DMS153 treated with DMSO at 0.1 percent for 48 hours (cell line): ENCODE measurements around the gene IQCB1.
A peak's percentile ranks its signal among the peaks of the same experiment; 100 is the strongest.
"Not testable (repeated sequence)": the region's sequence is repeated elsewhere in the genome, so short reads cannot be mapped to it uniquely, and the experiment has no call there.

Experiments
- DNase-seq: peaks from one replicate; lab custom pipeline; 2025; ENCODE audit not compliant: unreplicated experiment; lab: John Stamatoyannopoulos, UW

IQCB1 gene

DNA sequence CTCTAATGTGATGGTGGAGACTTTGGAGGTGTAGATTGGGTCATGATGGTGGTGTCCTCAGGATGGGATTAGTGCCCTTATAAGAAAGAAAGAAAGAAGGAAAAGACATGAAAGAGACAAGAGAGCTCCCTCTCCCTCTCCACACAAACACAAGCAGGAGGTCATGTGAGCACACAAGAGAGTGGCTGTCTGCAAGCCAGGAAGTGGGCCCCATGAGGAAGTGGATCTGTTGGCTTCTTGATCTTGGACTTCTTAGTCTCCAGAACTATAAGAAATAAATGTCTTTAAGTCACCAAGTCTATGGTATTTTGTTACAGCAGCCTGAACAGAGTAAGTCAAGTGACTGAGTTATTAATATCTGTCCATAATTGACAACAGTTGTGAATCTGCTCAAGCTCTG, 17.1 kb downstream of the IQCB1 start:
- DNase-seq, result no peak

GRCh38 chr3:121809249-121809648, 25.6 kb downstream of the IQCB1 start:
- DNase-seq, result no peak

DNA sequence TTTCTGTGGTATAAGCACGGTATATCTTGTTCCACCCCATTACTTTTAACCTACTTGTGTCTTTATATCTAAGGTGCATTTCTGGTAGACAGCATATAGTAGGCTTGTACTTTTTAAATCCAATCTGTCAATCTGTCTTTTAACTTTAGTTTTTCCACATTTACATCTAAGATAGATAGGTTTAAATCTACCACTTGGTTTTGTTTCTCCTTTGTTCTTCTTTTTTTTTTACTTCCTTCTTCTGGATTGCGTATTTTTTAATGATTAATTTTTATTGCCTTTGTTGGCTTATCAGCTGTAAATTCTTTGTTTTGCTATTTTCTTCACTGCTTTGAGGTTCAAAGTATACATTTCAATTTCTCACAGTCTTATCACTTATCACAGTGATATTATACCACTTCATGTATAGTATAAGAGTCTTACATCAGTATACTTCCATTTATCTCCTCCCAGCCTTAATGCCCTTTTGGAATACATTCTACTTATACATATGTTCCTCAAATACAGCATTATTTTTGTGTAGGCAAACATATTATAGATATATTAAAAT, 31.0 kb downstream of the IQCB1 start:
- no peak for DNase-seq

DNA sequence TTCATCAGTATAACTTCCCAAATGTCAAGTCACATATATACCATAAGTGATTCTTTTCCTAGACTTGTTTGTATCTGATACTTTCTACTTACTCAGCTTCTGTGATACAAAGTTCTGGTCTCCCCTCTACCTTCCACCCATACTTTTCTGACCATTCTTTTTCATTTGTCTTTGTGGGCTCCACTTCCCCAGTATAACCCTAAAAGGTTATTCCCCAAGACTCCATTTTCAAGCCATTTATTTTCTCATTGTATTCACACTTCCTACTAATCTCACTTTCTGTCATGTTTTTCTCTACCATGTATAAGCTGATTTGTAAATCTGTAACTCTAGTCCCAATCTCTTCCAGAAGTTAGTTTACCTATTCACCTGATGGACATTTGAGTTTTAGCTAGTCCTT, 34.0 kb downstream of the IQCB1 start:
- no peak for DNase-seq

- peak; percentile 9 for DNase-seq
These were observed 37.9 kb downstream of the IQCB1 start for GRCh38 chr3:121796970-121797369.

DNA sequence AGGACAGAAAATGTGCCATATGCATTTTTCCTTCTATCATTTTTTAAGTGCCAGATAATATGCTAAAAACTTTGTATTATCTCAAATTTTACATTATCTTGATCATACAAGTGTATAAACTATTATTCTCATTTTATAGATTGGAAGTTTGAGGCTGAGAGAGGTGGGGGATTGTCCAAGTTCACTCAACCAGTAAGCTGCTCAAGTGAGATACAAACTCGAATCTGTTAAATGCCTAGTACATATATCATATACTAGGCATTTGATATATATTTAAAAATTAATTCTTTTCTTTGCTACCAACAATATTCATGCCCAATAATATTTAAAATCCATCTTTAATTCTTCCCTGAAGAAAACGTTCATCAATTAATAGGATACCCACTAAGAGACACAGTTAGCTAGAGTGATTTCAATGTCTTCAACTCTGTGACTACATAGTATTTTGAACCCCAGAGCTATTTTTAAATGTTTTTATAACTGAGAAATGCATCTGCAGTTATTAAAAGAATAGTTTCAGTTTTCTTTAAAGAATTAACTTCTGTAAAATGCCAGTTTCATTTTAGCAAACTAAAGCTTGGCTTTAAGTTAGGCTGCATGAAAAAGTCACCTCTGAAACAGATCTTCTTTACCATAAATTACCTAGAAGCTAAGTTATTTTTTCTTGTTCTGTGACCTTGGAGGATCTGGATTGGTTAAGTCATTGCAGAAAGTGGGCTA, 40.4 kb downstream of the IQCB1 start:
- DNase-seq, result no peak

- DNase-seq, result no peak
These were observed 41.8 kb downstream of the IQCB1 start for GRCh38 chr3:121793078-121793477.

DNA sequence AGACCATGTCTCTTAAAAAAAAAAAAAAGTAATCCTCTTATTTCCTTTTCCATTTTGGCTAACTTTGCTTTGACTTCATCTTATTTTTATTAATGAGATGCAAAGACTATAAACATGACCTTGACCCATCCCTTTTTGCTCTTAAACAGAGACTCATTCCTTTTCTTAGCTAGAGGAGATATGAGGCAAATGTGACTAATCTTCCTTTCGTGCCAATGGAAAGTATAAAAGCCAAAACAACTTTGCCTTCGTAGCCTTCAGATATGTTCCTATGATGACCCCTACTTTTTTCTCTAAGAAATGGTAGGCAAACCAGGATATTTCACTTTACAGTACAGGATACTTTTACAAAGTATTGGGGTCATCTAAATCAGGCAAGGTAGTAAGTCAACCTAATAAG, 48.4 kb downstream of the IQCB1 start:
- no peak for DNase-seq

GRCh38 chr3:121782784-121783183, 52.1 kb downstream of the IQCB1 start:
- not testable (repeated sequence) for DNase-seq

- no peak for DNase-seq
These were observed 53.2 kb downstream of the IQCB1 start for GRCh38 chr3:121781611-121782010.

DNA sequence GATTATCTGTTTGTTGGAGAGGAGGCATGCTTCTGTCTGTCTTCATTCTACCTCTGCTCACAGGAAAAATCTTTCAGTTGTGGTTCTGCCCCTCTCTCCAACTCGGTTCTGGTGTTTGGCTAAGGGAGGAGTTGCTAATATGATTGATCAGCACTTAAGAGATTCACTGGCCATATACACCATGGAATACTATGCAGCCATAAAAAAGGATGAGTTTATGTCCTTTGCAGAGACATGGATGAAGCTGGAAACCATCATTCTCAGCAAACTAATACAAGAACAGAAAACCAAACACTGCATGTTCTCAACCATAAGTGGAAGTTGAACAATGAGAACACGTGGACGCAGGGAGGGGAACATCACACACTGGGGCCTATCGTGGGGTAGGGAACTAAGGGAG, 59.8 kb downstream of the IQCB1 start:
- not testable (repeated sequence) for DNase-seq

DNA sequence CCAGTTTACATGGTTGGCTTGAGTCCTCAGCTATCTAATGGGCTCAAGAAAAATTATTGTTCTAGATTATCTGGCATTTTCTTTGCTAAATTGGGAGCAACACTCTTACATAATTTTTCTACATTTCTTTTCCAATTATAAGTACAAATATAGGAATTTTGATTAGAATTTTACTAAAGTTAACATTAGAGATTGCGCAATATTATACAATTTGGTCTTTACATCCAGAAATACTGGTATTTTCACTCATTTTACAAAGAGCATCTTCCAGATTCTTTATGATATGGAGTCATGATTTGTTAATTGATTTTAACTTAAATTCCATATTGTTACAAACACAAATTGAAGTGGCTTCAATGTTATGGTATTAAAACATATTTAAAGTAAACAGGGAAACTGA, 65.6 kb downstream of the IQCB1 start:
- no peak for DNase-seq

DNA sequence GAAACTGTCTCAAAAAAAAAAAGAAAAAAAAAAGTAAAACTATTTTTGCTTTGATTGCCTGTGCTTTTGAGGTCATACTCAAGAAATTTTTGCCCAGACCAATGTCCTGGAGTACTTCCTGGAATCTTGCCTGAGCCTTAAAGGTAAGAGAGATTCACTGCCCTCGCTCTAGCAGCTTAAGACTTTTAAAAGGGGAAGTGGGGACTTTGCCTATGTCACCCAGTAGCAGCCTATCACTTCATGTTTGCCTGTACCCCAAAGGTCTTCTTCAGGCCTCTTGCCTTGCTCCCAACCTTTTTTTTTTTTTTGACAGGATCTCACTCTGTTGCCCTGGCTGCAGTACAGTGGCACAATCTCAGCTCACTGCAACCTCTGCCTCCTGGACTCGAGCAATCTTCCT, 66.4 kb downstream of the IQCB1 start:
- no peak for DNase-seq

DNA sequence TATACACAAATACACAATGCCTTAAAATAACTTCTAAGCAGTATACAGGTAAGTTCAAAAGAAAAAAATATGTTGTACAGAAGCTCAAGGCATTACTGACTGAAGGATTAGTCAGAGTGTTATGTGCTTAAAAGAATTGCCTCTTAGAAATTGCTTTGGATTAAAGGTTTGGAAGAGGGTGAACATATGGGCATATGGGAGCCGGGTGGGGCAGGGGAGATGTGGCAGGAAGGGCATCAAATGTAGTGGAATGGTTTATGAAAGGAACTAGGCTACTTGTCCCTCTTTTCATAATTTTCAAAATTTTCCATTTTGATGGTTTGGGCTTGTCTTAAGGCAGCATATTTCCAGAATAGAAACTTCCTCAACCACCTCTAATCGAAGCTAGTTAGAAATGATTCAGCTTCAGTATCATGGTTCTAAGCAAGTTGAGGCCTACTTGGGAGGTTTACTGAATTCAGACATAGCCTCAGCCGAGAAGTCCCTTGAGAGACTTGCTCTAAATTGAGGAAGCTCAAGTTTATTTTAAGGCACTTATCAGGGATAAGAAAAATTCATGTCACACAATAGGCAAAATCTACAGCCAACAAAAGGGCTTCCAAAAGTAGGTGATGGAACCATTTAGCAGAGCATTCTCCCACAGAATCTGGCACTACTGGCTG, 75.2 kb downstream of the IQCB1 start:
- no peak for DNase-seq

DNA sequence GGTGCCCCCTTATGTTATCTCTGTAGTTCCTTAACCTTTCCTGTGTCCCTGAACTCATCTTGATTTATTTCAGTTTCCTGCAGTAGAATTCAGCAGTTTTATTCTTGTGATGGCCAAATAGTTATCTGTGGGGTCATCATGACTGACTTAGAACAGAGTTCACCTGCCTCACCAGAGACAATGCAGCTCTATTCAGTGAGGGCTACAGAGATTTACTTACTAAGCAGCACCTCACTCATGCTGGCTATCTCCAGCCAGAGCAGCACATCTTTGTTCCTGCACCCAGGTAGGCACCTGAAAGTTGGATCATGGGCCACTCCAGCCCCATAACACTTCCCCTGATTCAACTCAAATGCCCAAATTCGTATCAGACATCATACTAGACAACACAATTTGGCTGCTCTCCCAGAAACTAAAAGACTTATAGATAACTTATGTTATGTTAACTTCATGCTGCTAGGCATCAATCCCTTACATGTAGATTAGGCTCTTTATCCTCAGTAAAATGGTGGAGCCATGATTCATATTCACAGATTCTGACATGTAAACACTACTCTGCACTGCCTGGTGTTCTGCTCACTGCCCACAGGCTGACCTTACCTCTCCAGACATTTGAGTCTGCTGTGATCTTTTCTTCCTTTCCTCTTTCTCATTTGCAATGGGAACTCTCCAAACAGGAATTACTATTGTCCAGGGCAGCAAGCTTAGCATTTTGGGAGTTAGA, 76.0 kb downstream of the IQCB1 start:
- DNase-seq, result no peak

- DNase-seq, result no peak
These were observed 76.9 kb downstream of the IQCB1 start for GRCh38 chr3:121757812-121758545.

DNA sequence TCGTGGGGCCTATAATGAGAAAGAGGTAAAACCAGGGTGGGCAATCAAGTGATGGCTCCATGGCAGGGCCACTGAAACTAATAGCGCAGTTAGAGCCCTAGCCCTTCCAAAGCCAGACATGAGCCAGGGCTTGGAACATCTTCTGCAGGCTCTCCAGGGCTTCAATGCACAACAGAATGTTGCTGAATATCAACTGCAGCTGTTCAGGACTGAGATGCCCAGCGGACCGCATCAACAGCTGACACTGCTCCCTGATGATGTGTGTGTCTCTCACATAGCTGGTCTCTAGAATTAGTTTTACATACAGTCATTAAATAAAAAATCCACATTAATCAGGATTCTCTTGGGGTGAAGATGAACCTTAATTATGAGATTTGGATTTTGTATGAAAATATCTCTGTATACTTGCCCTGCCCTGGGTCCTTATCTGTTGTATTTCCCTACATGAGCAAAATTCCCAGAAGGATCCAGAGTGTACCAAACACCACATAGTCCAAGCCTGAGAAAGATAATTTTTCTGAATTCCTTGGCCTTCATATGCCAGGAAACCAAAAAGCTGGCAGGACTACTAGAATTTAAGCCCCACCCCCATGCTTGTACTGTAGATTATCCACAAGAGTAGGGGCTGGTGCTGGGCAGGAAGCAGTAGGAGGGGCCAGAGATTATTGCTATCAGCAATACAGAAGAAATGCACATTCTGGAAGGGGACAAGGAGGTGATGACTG, 77.6 kb downstream of the IQCB1 start:
- DNase-seq, result no peak

DNA sequence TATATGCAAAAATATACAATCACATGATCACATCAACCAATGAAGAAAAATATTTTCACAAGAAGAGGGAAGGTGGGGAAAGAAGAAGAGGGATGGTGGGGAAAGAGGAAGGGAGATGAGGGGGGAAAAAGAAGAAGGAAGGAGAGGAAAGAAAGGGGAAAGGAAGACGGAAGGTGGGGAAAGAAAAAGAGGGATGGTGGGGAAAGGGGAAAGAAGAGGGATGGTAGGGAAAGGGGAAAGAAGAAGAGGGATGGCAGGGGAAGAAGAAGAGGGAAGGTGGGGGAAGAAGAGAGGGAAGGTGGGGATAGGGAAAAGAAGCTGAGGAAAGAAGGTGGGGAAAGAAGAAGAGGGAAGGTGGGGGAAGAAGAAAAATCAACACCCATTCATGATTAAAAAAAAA, 82.1 kb downstream of the IQCB1 start:
- DNase-seq, result no peak

DNA sequence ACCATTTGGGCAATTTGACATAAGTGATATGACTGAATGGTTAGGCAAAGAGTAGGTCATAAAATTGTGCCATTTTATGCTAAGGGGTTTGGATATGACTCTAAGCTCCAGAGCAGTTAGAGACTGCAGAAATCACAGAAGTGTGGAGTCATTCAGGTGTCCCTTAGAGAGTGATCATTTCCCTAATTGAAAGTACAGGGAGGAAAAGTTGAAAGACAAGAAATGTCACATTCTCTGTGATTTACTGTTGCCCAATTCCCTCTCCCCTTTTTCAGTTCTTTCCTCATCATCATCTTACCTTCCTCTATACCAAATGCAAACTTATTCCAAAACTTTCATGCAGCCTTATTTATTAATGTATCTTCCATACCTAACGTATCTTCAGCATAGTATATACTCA, 82.6 kb downstream of the IQCB1 start:
- no peak for DNase-seq

- DNase-seq, result no peak
These were observed 84.8 kb downstream of the IQCB1 start for GRCh38 chr3:121750087-121750415.
